SHP77 treated with DMSO at 0.1 percent for 48 hours (cell line): ENCODE results near the gene EFCAB14.
"Not testable (repeated sequence)": the region's sequence is repeated elsewhere in the genome, so short reads cannot be mapped to it uniquely, and the experiment has no call there.

Experiments
- DNase-seq: peaks from one replicate; lab custom pipeline; 2025; lab: John Stamatoyannopoulos, UW

Gene EFCAB14

GRCh38 chr1:46686255-46686654, 32.7 kb downstream of the EFCAB14 start:
- no peak for DNase-seq

GRCh38 chr1:46684670-46685069, 34.2 kb downstream of the EFCAB14 start:
- no peak for DNase-seq

- DNase-seq, result no peak
Observed at GRCh38 chr1:46682064-46682463, 36.9 kb downstream of the EFCAB14 start.

- DNase-seq, result no peak
Observed at GRCh38 chr1:46681333-46682034, 37.4 kb downstream of the EFCAB14 start.

DNA sequence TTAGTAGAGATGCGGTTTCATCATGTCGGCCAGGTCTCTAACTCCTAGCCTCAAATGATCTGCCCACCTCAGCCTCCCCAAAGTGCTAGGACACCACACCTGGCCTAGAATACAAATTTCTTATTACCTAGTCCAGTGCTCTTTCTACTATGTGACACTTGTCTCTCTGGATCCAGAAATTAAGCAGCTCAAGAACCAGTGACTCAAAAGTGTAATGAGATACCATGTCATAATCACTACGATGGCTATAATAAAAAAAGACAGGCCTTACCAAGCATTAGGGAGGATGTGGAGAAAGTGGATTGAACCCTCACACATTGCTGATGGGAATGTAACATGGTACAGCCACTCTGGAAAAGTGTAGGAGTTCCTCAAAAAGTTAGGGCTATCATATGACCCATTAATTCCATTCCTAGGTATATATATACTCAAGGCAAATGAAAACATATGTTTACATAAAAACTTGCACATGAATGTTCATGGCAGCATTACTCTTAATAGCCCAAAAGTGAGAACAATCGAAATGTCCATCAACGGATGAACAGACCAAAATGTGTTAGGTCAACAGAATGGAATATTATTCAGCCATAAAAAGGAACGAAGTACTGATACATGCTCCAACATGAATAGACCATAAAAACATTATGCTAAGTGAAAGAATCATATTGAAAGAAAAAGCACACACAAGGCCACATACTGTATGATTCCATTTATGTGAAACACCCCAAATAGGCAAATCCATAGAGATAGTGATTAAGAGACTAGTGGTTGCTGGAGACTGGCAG, 38.9 kb downstream of the EFCAB14 start:
- DNase-seq, result no peak

GRCh38 chr1:46677339-46677738, 41.6 kb downstream of the EFCAB14 start:
- DNase-seq, result no peak

GRCh38 chr1:46676531-46676930, 42.4 kb downstream of the EFCAB14 start:
- DNase-seq, result no peak

DNA sequence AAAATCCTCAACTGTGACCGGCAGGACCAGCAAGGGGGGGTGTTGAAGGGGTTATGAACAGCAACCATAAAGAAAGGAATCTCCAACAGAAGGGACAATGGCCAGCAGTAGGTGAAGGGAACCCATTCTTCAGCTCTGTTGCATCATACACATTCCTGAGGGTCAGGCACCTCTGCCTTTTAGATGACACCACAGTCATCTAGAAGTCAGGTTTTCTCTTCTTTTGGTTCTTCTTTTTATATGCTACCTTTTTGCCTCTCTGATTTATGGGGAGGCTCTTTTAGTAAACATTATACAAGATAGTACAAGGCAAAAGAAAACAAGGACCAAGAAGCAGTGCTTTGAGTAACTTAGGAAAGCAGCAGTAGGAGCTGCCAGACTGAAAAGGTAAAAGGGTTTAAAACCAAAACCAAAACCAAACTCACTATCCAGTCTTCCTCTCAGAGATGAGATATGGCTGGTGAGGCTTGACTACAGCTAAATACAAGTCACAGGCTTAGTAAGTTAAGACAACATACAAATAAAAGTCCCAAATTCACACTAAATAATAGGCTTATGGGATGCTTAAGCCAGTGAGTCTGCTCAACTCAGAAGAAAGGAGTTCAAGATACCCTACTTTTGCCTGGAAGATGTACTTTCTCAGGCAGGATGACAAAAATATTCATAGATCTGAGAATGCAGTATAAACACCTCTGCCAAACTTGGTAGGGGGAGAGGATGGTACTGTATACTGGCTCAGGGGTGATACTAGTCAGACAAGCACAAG, 43.2 kb downstream of the EFCAB14 start:
- no peak for DNase-seq

- DNase-seq, result no peak
Observed at GRCh38 chr1:46673749-46674182, 45.1 kb downstream of the EFCAB14 start.

GRCh38 chr1:46672696-46673095, 46.2 kb downstream of the EFCAB14 start:
- DNase-seq, result no peak

- no peak for DNase-seq
Observed at GRCh38 chr1:46671554-46671953, 47.4 kb downstream of the EFCAB14 start, which contains the start of gene TEX38. TEX38 (plus strand) TSS chr1:46671854; CDS start chr1:46671935, 81 bp downstream.

DNA sequence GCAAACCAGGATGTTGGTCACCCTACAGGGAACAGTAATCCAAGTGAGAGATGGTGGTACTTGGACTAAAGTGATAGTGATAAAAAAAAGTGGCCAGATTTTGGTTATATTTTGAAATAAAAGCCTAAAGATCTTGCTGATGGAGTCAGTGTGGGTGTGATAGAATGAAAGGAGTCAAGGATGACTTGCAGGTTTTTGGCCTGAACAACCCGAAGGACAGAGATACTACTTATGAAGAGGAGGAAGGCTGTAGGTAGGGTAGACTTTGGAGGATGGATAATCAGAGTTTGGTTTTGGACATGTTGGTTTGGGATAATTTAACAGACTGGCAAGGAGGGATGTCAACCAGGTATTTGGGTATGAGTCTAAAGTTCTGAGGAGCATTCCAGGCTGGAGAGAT, 48.8 kb downstream of the EFCAB14 start:
- DNase-seq, result no peak

GRCh38 chr1:46667782-46668760, 50.8 kb downstream of the EFCAB14 start, which contains the start of gene ATPAF1:
ATPAF1 (minus strand) TSS chr1:46668364; CDS start chr1:46668322, 42 bp downstream.
- DNase-seq, result peak; percentile 10

DNA sequence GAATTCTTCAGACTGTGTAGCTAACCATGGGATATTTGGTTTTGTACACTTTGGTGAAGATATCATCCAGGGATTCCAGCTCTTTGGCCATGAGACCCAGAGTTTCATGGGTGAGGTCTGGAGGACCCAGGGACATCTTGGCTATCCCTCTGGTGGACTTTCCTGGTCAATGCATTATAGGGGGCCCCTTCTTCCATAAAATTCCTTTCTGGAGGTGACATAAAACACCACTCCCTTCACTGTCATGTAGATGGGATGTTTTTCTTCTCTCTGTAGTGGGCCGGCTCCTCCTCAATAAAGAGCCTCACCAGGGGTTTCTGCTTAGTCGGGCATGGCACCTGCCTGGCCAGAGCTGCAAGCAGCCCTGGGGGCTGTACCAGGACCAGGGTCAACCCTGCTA, 52.9 kb downstream of the EFCAB14 start:
- no peak for DNase-seq

DNA sequence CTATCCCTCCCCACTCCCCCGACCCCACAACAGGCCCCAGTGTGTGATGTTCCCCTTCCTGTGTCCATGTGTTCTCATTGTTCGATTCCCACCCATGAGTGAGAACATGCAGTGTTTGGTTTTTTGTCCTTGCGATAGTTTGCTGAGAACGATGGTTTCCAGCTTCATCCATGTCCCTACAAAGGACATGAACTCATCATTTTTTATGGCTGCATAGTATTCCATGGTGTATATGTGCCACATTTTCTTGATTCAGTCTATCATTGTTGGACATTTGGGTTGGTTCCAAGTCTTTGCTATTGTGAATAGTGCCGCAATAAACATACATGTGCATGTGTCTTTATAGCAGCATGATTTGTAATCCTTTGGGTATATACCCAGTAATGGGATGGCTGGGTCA, 56.0 kb downstream of the EFCAB14 start:
- not testable (repeated sequence) for DNase-seq

DNA sequence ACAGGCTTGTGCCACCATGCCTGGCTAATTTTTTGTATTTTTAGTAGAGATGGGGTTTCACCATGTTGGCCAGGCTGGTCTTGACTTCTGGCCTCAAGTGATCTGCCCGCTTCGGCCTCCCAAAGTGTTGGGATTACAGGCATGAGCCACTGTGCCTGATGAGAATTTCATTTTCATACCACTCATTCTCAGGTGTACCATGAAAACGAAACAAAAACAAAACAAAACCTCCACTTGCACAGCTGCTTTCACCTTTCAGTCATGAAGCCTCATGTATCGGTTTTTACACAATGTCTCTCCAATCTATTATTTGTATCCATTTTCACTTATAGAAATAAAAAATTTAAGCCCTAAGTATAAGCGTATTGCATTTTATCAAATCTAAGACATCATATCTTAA, 58.8 kb downstream of the EFCAB14 start:
- not testable (repeated sequence) for DNase-seq

- no peak for DNase-seq
Observed at GRCh38 chr1:46659307-46659870, 59.5 kb downstream of the EFCAB14 start.

GRCh38 chr1:46657775-46658174, 61.1 kb downstream of the EFCAB14 start:
- no peak for DNase-seq

DNA sequence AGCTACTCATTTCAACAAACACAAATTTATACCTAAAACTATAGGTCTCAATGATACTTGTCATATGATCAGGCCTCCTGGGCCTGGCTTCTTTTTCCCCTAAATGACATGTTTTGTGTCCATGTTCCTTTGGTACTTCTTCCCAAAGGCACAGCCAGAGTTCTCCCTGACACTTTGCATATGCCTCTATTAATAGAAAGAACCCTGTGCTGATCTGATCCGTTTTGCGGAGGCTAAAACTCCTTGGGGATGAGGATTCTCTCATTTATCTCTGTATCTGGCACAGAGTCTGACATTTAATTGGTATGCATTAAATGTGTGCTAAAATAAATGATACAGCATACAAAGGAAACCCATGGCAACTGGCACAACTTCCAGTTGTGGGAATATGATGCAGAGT, 62.3 kb downstream of the EFCAB14 start:
- DNase-seq, result no peak

- no peak for DNase-seq
Observed at GRCh38 chr1:46655848-46656247, 63.1 kb downstream of the EFCAB14 start.

GRCh38 chr1:46654698-46655097, 64.2 kb downstream of the EFCAB14 start:
- DNase-seq, result not testable (repeated sequence)
